ENCODE measurements around the gene FOXL1. TPM values are rescaled to one million over a fixed set of nuclear protein-coding genes. Genes with fewer than 3 reads are reported as not detected.
A peak's percentile ranks its signal among the peaks of the same experiment; 100 is the strongest.

The FOXL1 gene
- total and polyA plus RNA-seq, 9 of the 15 experiments (the other 6 are each of a cell fraction or from before 2014, with no cell fraction given): not detected

DNA sequence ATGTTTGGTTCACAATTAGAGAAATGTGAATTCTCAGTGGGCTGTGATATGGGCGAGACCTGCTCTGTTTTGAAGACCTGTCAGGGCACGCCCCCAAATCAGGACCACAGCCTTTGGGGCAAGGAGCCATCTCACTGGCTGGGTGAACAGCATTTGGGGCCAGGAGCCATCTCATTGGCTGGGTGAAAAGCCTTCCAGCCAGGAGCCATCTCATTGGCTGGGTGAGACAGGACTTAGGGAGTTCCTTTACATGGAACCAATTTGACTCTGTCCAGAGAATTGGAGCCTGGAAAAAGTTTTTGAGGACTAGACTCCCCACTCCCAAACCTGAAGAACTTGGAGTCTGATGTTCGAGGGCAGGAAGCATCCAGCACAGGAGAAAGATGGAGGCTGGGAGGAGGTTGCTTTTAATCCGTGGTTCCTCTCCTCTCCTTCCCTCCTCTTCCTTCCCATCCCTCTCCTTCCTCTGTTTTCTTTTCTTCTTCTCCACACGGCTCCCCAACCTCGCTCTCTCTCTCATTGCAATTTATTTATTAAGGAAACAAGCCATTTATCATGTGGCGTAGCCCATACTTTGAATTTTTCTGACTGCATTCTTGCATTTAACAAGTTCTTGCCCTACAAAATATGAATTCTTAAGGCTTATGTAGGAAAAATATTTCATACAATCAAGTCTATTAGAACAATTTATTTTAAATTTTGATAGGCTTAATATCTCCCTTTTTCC lies 19.7 kb downstream of the FOXL1 start:
- ChIA-PET CTCF (ENCODE audit: low intra/inter-chr PET ratio) (no interaction called here), POLR2A (no interaction called here)
- peak in 3 of 4 experiments; percentile 37 to 60 (median 43) for DNase-seq (ENCODE audit: extremely low read depth in 1 of 4, low spot score in 3 of 4)
- in situ Hi-C loops (cut with MboI) (no loop called here), intact Hi-C loops (cut with micrococcal nuclease) (no loop called here)
- TF ChIP-seq USF1 (CRISPR knock-in tag; IDR thresholded peaks at IDR 0.05) (no peak), ZNF699 (CRISPR knock-in tag; IDR thresholded peaks at IDR 0.05; ENCODE audit: insufficient replicate concordance) (no peak), SOX6 (IDR thresholded peaks at IDR 0.05) (no peak), HIVEP1 (CRISPR knock-in tag; IDR thresholded peaks at IDR 0.05) (no peak), POLR3A (IDR thresholded peaks at IDR 0.05; ENCODE audit: borderline replicate concordance, extremely low read depth, insufficient read depth, insufficient read length) (no peak), NR2F6 (CRISPR knock-in tag; IDR thresholded peaks at IDR 0.05) (no peak)
- no peak overlapping the region for H3K27ac ChIP-seq (ENCODE audit: extremely low read depth, low read depth, low read length)
- H3K9me1 ChIP-seq (ENCODE audit: control insufficient read depth, insufficient read depth, low read length): no peaks in the 10 kb centered on the region
- no peak overlapping the region for H2AFZ ChIP-seq (ENCODE audit: low read depth, low read length)
- no TSS peak for BruUV-seq (replicated peaks)
- H3K4me2 ChIP-seq (ENCODE audit: insufficient read depth, low read length): no peak overlapping the region
- no peak overlapping the region for H3K4me3 ChIP-seq
- no peaks in the 10 kb centered on the region for H3K79me2 ChIP-seq (ENCODE audit: control insufficient read depth, insufficient read depth, low read length)
- WGBS (ENCODE audit: insufficient coverage, low coverage, missing lambda C conversion rate): 3% methylated on average over 6 of the region's 7 CpGs
- H3K36me3 ChIP-seq (ENCODE audit: control insufficient read depth, insufficient read depth, low read length): no peaks in the 10 kb centered on the region
- peaks cover 18 to 51% of the 10 kb centered on the region in 2 experiments; a peak in 4 of 5 replicates for H3K27me3 ChIP-seq (ENCODE audit: control insufficient read depth in 2 of 2, insufficient read depth in 2 of 2, low read length in 2 of 2)
- H3K4me1 ChIP-seq (replicated peaks in 1 of 2; ENCODE audit: control insufficient read depth in 2 of 2, insufficient read depth in 2 of 2, low read length in 2 of 2): no peaks in the 10 kb centered on the region
- no peak overlapping the region for H3K9ac ChIP-seq (ENCODE audit: insufficient read depth in 1 of 2, low read depth in 2 of 2, low read length in 2 of 2)
- no peaks in the 10 kb centered on the region for H3K9me3 ChIP-seq (replicated peaks; ENCODE audit: control insufficient read depth, insufficient read depth, low read depth, low read length)
- ATAC-seq: peak; percentile 82
- H4K20me1 ChIP-seq (replicated peaks; ENCODE audit: control insufficient read depth, insufficient read depth, low read length): no peaks in the 10 kb centered on the region
- FAIRE-seq: no peak

Measured in K562 (cell line).